B cell (primary cell): ENCODE data around the gene CTIF. TPM values are rescaled to one million over a fixed set of nuclear protein-coding genes. Genes with fewer than 3 reads are reported as not detected.

Experiments
- ATAC-seq: fragments of 200-7000 bp; cut with Tn5 transposase; one replicate; pipeline ENCODE4 v1.10.0; 2021; ENCODE audit warnings: low read depth, mild to moderate bottlenecking, moderate number of reproducible peaks, moderate library complexity
- CTCF ChIA-PET: fragments of 350-600 bp; sonication (Branson Sonifier 250); formaldehyde crosslinking; loops from one replicate; lab custom pipeline; 2021; ENCODE audit warnings: antibody characterized with exemption, inconsistent platforms; lab: Charles Lee
- POLR2A ChIA-PET: fragments of 350-600 bp; sonication (Branson Sonifier 250); formaldehyde crosslinking; loops from one replicate; lab custom pipeline; 2021; ENCODE audit warnings: antibody characterized with exemption; lab: Charles Lee
- DNase-seq: peaks from one replicate; pipeline ENCODE4 v3.0.0; 2013
- H2AFZ ChIP-seq: 2 replicates; pipeline ENCODE4 v1.6.1; 2012; ENCODE audit warnings: mild to moderate bottlenecking, low read depth, low read length; ENCODE audit not compliant: insufficient read depth, poor library complexity, severe bottlenecking
- H3K27ac ChIP-seq, 2 donors: 1 replicate in 1 of 2; 2 replicates in 1 of 2; pipeline ENCODE4 v1.5.1; 2012 to 2013; ENCODE audit warnings: low read length in 2 of 2, mild to moderate bottlenecking in 2 of 2, moderate library complexity in 1 of 2
- H3K27me3 ChIP-seq, 4 experiments: fragments of 200-600 bp in 1 of 4; sonication (generic) in 1 of 4; replicated peaks in 1 of 4; 1 replicate in 2 of 4; 2 replicates in 2 of 4; pipeline versions ENCODE4 v1.6.1 to v1.7.0; 2013 to 2016; ENCODE audit warnings: low read length in 3 of 4, mild to moderate bottlenecking in 2 of 4, mixed read lengths in 1 of 4, moderate library complexity in 1 of 4; ENCODE audit not compliant: insufficient read depth in 4 of 4, control insufficient read depth in 3 of 4; ENCODE audit errors: control extremely low read depth in 1 of 4
- H3K36me3 ChIP-seq, 2 experiments: replicated peaks in 1 of 2; 1 replicate in 1 of 2; 2 replicates in 1 of 2; pipeline versions ENCODE4 v1.6.1 to v1.7.1; 2013; ENCODE audit warnings: low read length in 1 of 2; ENCODE audit not compliant: insufficient read depth in 2 of 2, control insufficient read depth in 1 of 2; ENCODE audit errors: control extremely low read depth in 1 of 2, extremely low read depth in 1 of 2
- H3K4me1 ChIP-seq, 2 donors: fragments of 200-600 bp in 1 of 2; sonication (generic) in 1 of 2; 1 replicate in 1 of 2; 2 replicates in 1 of 2; pipeline versions ENCODE4 v1.5.1 to v1.6.1; 2013 to 2017; ENCODE audit warnings: low read length in 2 of 2; ENCODE audit not compliant: control insufficient read depth in 2 of 2, insufficient read depth in 2 of 2
- H3K4me2 ChIP-seq: replicated peaks from 2 replicates; pipeline ENCODE3; 2012; ENCODE audit warnings: mild to moderate bottlenecking, low read depth, low read length; ENCODE audit not compliant: poor library complexity, severe bottlenecking
- H3K4me3 ChIP-seq, 5 experiments: fragments of 200-600 bp in 1 of 5; sonication (generic) in 1 of 5; 1 replicate in 3 of 5; 2 replicates in 2 of 5; pipeline versions ENCODE4 v1.5.1 to v1.7.0; 2011 to 2016; ENCODE audit warnings: low read length in 4 of 5, mild to moderate bottlenecking in 4 of 5, low read depth in 2 of 5, control low read depth in 1 of 5, moderate library complexity in 1 of 5; ENCODE audit not compliant: insufficient read depth in 1 of 5; ENCODE audit errors: control extremely low read depth in 1 of 5, extremely low read depth in 1 of 5
- H3K79me2 ChIP-seq: fragments of 200-600 bp; sonication (generic); one replicate; pipeline ENCODE4 v1.6.0; 2016; ENCODE audit warnings: low read length; ENCODE audit not compliant: control insufficient read depth, insufficient read depth
- H3K9ac ChIP-seq: fragments of 200-600 bp; sonication (generic); 2 replicates; pipeline ENCODE4 v1.6.1; 2017; ENCODE audit warnings: mild to moderate bottlenecking, low read length, moderate library complexity
- H3K9me3 ChIP-seq, 3 donors: one replicate each; pipeline versions ENCODE4 v1.6.1 to v1.7.1; 2013; ENCODE audit warnings: low read length in 2 of 3; ENCODE audit not compliant: control insufficient read depth in 2 of 3, insufficient read depth in 1 of 3; ENCODE audit errors: control extremely low read depth in 1 of 3
- H4K20me1 ChIP-seq: 2 replicates; pipeline ENCODE4 v1.6.0; 2012; ENCODE audit warnings: mild to moderate bottlenecking, low read length; ENCODE audit not compliant: insufficient read depth, control insufficient read depth, poor library complexity, severe bottlenecking
- H3K27ac Mint-ChIP-seq: one replicate; pipeline ENCODE4 v1.8.0; 2021; ENCODE audit warnings: mixed read lengths
- H3K27me3 Mint-ChIP-seq: one replicate; pipeline ENCODE4 v1.8.0; 2021; ENCODE audit warnings: mixed read lengths
- H3K4me1 Mint-ChIP-seq: one replicate; pipeline ENCODE4 v1.8.0; 2021; ENCODE audit warnings: mixed read lengths
- H3K4me3 Mint-ChIP-seq: one replicate; pipeline ENCODE4 v1.8.0; 2021; ENCODE audit warnings: mixed read lengths
- H3K9me3 Mint-ChIP-seq: one replicate; pipeline ENCODE4 v1.8.0; 2022; ENCODE audit warnings: mixed read lengths; ENCODE audit not compliant: insufficient read depth
- CTCF ChIP-seq: fragments of 200-600 bp; IDR thresholded peaks from one replicate; pipeline ENCODE4 v1.8.0; 2022; ENCODE audit warnings: antibody characterized with exemption, mild to moderate bottlenecking
- EZH2 ChIP-seq: IDR thresholded peaks from 2 replicates; pipeline ENCODE4 v1.6.1; 2012; ENCODE audit warnings: borderline replicate concordance, low read depth, mild to moderate bottlenecking, moderate library complexity, low read length; ENCODE audit not compliant: insufficient read depth, poor library complexity, severe bottlenecking
- WGBS: methylation state at CpG from one replicate; pipeline ENCODE4 v1.1.5; 2013; ENCODE audit warnings: missing lambda C conversion rate; ENCODE audit not compliant: insufficient coverage; 5-methylcytosine and 5-hydroxymethylcytosine counted together
- intact Hi-C: fragments of 100-400 bp; cut with micrococcal nuclease; formaldehyde crosslinking; loops from one replicate; pipeline ENCODE4 v1.10.0; 2022
- polyA plus RNA-seq: library from polyadenylated mRNA; depleted of rRNA; stranded (reverse); fragments of >200 nt; gene quantifications from 2 replicates; pipeline ENCODE4 v1.2.3, GENCODE V29; 2012
- total RNA-seq, 2 donors: library from RNA; stranded (reverse); fragments of 120-200 nt in 1 of 2; gene quantifications; 1 replicate in 1 of 2; 2 replicates in 1 of 2; pipeline versions ENCODE4 v1.2.3 to v1.2.4, GENCODE V29; 2013 to 2022

CTIF gene
- total and polyA plus RNA-seq, 2 donors (not counting 1 experiment from before 2014, with no cell fraction given), result 3.6 to 16.2 TPM

- no peak for ATAC-seq
- Mint-ChIP-seq H3K4me1 (no peaks in the 10 kb centered on the region), H3K9me3 (peaks cover 6% of the 10 kb centered on the region), H3K27ac (no peak overlapping the region), H3K4me3 (no peak overlapping the region), H3K27me3 (peaks cover 2% of the 10 kb centered on the region)
- no peaks in the 10 kb centered on the region for H3K36me3 ChIP-seq
- no peaks in the 10 kb centered on the region for H4K20me1 ChIP-seq
- WGBS, result 93% methylated on average over 8 of the region's 8 CpGs
- ChIA-PET POLR2A (no interaction called here), CTCF (no interaction called here)
- no peak overlapping the region for H3K4me2 ChIP-seq
- no peak overlapping the region for H2AFZ ChIP-seq
- no peak for DNase-seq
- no peaks in the 10 kb centered on the region for H3K79me2 ChIP-seq
- H3K9ac ChIP-seq, result no peak overlapping the region
- H3K27me3 ChIP-seq, result peaks cover 0 to 2% (median 0%) of the 10 kb centered on the region in 4 experiments
- no peak overlapping the region for H3K27ac ChIP-seq
- TF ChIP-seq EZH2, result no peak
- no peak for TF ChIP-seq CTCF
- H3K9me3 ChIP-seq, result peaks cover 0 to 4% (median 0%) of the 10 kb centered on the region in 3 donors
- no peaks in the 10 kb centered on the region for H3K4me1 ChIP-seq
- intact Hi-C loops, result no loop called here
- H3K4me3 ChIP-seq, result no peak overlapping the region
Measured at GRCh38 chr18:48770243-48770642, 231.4 kb downstream of the CTIF start.

GRCh38 chr18:48771641-48772375 lies 233.0 kb downstream of the CTIF start:
- POLR2A ChIA-PET, result interaction anchor here (0.5 kb wide), 1 partner anchor 12 kb away, joined by 9 read pairs; no protein-coding TSS in a partner anchor
- no peak for ATAC-seq
- Histone ChIP-seq H3K79me2 (no peaks in the 10 kb centered on the region), H3K27ac (no peak overlapping the region), H3K36me3 (no peaks in the 10 kb centered on the region), H4K20me1 (no peaks in the 10 kb centered on the region), H2AFZ (no peak overlapping the region), H3K9ac (no peak overlapping the region), H3K4me2 (no peak overlapping the region), H3K4me3 (no peak overlapping the region), H3K4me1 (peaks cover 0 to 2% of the 10 kb centered on the region in 2 donors), H3K27me3 (peaks cover 0 to 2% (median 0%) of the 10 kb centered on the region in 4 experiments), H3K9me3 (peaks cover 0 to 4% (median 0%) of the 10 kb centered on the region in 3 donors)
- no peak for DNase-seq
- CTCF ChIA-PET, result interaction anchor here (1.2 kb wide), 1 partner anchor 402 kb away, joined by 3 read pairs; no protein-coding TSS in a partner anchor
- Mint-ChIP-seq H3K9me3 (peaks cover 6% of the 10 kb centered on the region), H3K4me1 (no peaks in the 10 kb centered on the region), H3K27ac (no peak overlapping the region), H3K27me3 (peaks cover 2% of the 10 kb centered on the region), H3K4me3 (no peak overlapping the region)
- WGBS, result 27% methylated on average over 21 of the region's 22 CpGs
- no peak for TF ChIP-seq CTCF
- no peak for TF ChIP-seq EZH2
- intact Hi-C loops, result no loop called here
